AG04449 (cell line): ENCODE measurements around the gene CCDC78.

Experiments
- CTCF ChIA-PET: fragments of 350-600 bp; formaldehyde crosslinking; extraction: SDS; loops from one replicate; lab custom pipeline; 2021; ENCODE audit warnings: antibody characterized with exemption; lab: Yijun Ruan, JAX
- POLR2A ChIA-PET: fragments of 400-600, 350-600 bp; formaldehyde crosslinking; extraction: SDS; loops from one replicate; lab custom pipeline; 2020; ENCODE audit warnings: antibody characterized with exemption, inconsistent platforms; lab: Yijun Ruan, JAX
- DNase-seq: peaks from one replicate; pipeline ENCODE4 v3.0.0-alpha.2; 2010; ENCODE audit warnings: low read depth, low spot score
- H3K4me3 ChIP-seq: 2 replicates; pipeline ENCODE4 v1.5.1; 2011; ENCODE audit warnings: low read depth, mild to moderate bottlenecking, control low read depth, low read length
- CTCF ChIP-seq: IDR thresholded peaks from one replicate; pipeline ENCODE4 v1.5.1; 2011; ENCODE audit warnings: mild to moderate bottlenecking, moderate library complexity, low read length, control low read depth, inconsistent platforms; ENCODE audit not compliant: insufficient read depth; ENCODE audit errors: missing control alignments

CCDC78 gene

DNA sequence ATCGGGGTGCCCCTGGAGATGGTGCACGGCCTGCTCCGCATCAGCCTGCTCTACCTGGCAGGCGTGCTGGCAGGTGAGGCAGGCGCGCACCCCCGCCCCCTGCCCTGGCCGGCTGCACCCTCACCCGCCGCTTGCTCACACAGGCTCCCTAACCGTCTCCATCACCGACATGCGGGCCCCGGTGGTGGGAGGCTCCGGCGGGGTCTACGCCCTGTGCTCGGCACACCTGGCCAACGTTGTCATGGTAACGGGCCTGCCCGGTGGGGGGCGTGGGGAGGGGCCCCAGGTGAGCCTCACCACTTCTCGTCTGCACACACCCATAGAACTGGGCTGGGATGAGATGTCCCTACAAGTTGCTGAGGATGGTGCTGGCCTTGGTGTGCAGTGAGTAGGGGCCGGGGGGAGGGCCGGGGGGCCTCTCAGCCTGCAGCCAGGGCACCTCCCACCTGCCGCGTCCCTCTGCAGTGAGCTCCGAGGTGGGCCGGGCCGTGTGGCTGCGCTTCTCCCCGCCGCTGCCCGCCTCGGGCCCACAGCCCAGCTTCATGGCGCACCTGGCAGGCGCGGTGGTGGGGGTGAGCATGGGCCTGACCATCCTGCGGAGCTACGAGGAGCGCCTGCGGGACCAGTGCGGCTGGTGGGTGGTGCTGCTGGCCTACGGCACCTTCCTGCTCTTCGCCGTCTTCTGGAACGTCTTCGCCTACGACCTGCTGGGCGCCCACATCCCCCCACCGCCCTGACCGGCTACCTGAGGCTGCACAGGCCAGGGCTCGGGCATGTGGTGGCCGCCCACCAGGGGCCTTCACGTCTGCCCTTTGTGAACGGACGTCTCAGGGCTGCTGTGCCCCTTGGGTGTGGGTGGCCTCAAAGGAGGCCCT is 48.7 kb downstream of the CCDC78 start:
- H3K4me3 ChIP-seq = no peak overlapping the region
- no peak for TF ChIP-seq CTCF
- POLR2A ChIA-PET = no interaction called here
- no peak for DNase-seq
- CTCF ChIA-PET = interaction anchor here (1.1 to 1.4 kb wide), 3 partner anchors 11 to 98 kb away, joined by 3 to 6 read pairs (median 3); no protein-coding TSS in a partner anchor

- POLR2A ChIA-PET = interaction anchor here (1.2 kb wide), 1 partner anchor 10 kb away, joined by 3 read pairs; the partner anchor contains the start of gene RHOT2
- CTCF ChIA-PET = interaction anchor here (1.4 to 2.5 kb wide), 2 partner anchors 11 to 12 kb away, joined by 3 to 10 read pairs; no protein-coding TSS in a partner anchor
- no peak for TF ChIP-seq CTCF
- no peak for DNase-seq
- no peak overlapping the region for H3K4me3 ChIP-seq
Observed at GRCh38 chr16:676913-677312, 49.3 kb downstream of the CCDC78 start.

- CTCF ChIA-PET = interaction anchor here (1.4 to 2.5 kb wide), 3 partner anchors 9 to 12 kb away, joined by 3 to 10 read pairs (median 8); partner anchors contain the start of gene RHOT2
- no peak for DNase-seq
- POLR2A ChIA-PET = interaction anchor here (1.2 to 2.1 kb wide), 2 partner anchors 8 to 9 kb away, joined by 3 to 7 read pairs; partner anchors contain the start of genes JMJD8 and RHOT2
Observed at GRCh38 chr16:676565-676902, 49.7 kb downstream of the CCDC78 start.

GRCh38 chr16:675884-676564 is 50.2 kb downstream of the CCDC78 start:
- DNase-seq = no peak
- POLR2A ChIA-PET = interaction anchor here (0.5 to 2.1 kb wide), 3 partner anchors 8 to 254 kb away, joined by 3 to 7 read pairs (median 3); partner anchors contain the start of genes JMJD8 and RHOT2
- H3K4me3 ChIP-seq = peak overlapping the region; percentile 45
- TF ChIP-seq CTCF = no peak
- CTCF ChIA-PET = interaction anchor here (1.1 to 2.5 kb wide), 3 partner anchors 8 to 11 kb away, joined by 5 to 10 read pairs (median 8); partner anchors contain the start of gene RHOT2

More at GRCh38 chr16:676565-676902, 49.7 kb downstream of the CCDC78 start:
- H3K4me3 ChIP-seq = no peak overlapping the region
- no peak for TF ChIP-seq CTCF

- no peak for DNase-seq
Observed at GRCh38 chr16:674968-675883, 51.0 kb downstream of the CCDC78 start, which contains the start of gene RHBDL1. RHBDL1 (plus strand) TSS chr16:675671; CDS start chr16:675791, 120 bp downstream.

More at GRCh38 chr16:674968-675883, 51.0 kb downstream of the CCDC78 start, which contains the start of gene RHBDL1:
- CTCF ChIA-PET = interaction anchor here (1.1 to 2.5 kb wide), 3 partner anchors 7 to 11 kb away, joined by 5 to 10 read pairs (median 8); partner anchors contain the start of gene RHOT2
- POLR2A ChIA-PET = interaction anchor here (0.5 to 2.1 kb wide), 4 partner anchors 8 to 253 kb away, joined by 3 to 7 read pairs (median 3); partner anchors contain the start of genes JMJD8 and RHOT2
- H3K4me3 ChIP-seq = peak within 1 kb of the TSS; percentile 45
- TF ChIP-seq CTCF = no peak
